GM23338 (cell line): ENCODE data around the gene JAKMIP3. TPM values are rescaled to one million over a fixed set of nuclear protein-coding genes. Genes with fewer than 3 reads are reported as not detected.
A peak's percentile ranks its signal among the peaks of the same experiment; 100 is the strongest.

Experiments
- ATAC-seq: fragments of 200-7000 bp; cut with Tn5 transposase; 3 replicates; pipeline ENCODE4 v1.9.1; 2020
- DNase-seq: peaks from one replicate; pipeline ENCODE4 v3.0.0-alpha.2; 2015; ENCODE audit warnings: low spot score
- H2AFZ ChIP-seq: fragments of 200-600 bp; sonication (generic); 2 replicates; pipeline ENCODE4 v1.8.0; 2016; ENCODE audit warnings: antibody characterized with exemption, mild to moderate bottlenecking, moderate library complexity
- H3F3A ChIP-seq: fragments of 200-600 bp; sonication (generic); replicated peaks from 2 replicates; pipeline ENCODE4 v1.8.0; 2017; ENCODE audit warnings: antibody characterized with exemption, mixed run types, low read depth
- H3K27ac ChIP-seq: fragments of 200-600 bp; sonication (generic); 2 replicates; pipeline ENCODE4 v1.6.1; 2016; ENCODE audit warnings: low read depth
- H3K27me3 ChIP-seq: fragments of 200-600 bp; sonication (generic); 2 replicates; pipeline ENCODE4 v1.8.0; 2016; ENCODE audit warnings: mild to moderate bottlenecking, mixed run types, moderate library complexity; ENCODE audit not compliant: insufficient read depth
- H3K36me3 ChIP-seq: fragments of 200-600 bp; sonication (generic); 2 replicates; pipeline ENCODE4 v1.8.0; 2016; ENCODE audit warnings: mild to moderate bottlenecking; ENCODE audit not compliant: insufficient read depth
- H3K4me1 ChIP-seq: fragments of 200-600 bp; sonication (generic); 2 replicates; pipeline ENCODE4 v1.8.0; 2016; ENCODE audit warnings: mild to moderate bottlenecking, moderate library complexity; ENCODE audit not compliant: insufficient read depth
- H3K4me2 ChIP-seq: fragments of 200-600 bp; sonication (generic); 2 replicates; pipeline ENCODE4 v1.7.1; 2017; ENCODE audit warnings: mixed run types
- H3K4me3 ChIP-seq: fragments of 200-600 bp; sonication (generic); 2 replicates; pipeline ENCODE4 v1.6.1; 2016; ENCODE audit warnings: mixed run types
- H3K79me2 ChIP-seq: fragments of 200-600 bp; sonication (generic); replicated peaks from 2 replicates; pipeline ENCODE4 v1.8.0; 2017; ENCODE audit warnings: mild to moderate bottlenecking; ENCODE audit not compliant: insufficient read depth
- H3K9me2 ChIP-seq: fragments of 200-600 bp; sonication (generic); 2 replicates; pipeline ENCODE4 v1.8.0; 2017; ENCODE audit not compliant: insufficient read depth
- H4K20me1 ChIP-seq: fragments of 200-600 bp; sonication (generic); replicated peaks from 2 replicates; pipeline ENCODE4 v1.8.0; 2017; ENCODE audit warnings: mild to moderate bottlenecking; ENCODE audit not compliant: insufficient read depth
- H3K27ac Mint-ChIP-seq: 2 replicates; pipeline ENCODE4 v1.8.0; 2020; ENCODE audit warnings: inconsistent platforms, mild to moderate bottlenecking, moderate library complexity, mixed read lengths
- H3K27me3 Mint-ChIP-seq: 3 replicates; pipeline ENCODE4 v1.8.0; 2022; ENCODE audit warnings: low read depth, mild to moderate bottlenecking, moderate library complexity, mixed read lengths, inconsistent platforms; ENCODE audit not compliant: insufficient read depth, poor library complexity
- H3K36me3 Mint-ChIP-seq: 3 replicates; pipeline ENCODE4 v1.8.0; 2021; ENCODE audit warnings: low read depth, mild to moderate bottlenecking, inconsistent platforms, moderate library complexity, mixed read lengths
- H3K4me1 Mint-ChIP-seq: 3 replicates; pipeline ENCODE4 v1.8.0; 2020; ENCODE audit warnings: mild to moderate bottlenecking, inconsistent platforms, mixed read lengths
- H3K4me3 Mint-ChIP-seq: 3 replicates; pipeline ENCODE4 v1.8.0; 2021; ENCODE audit warnings: moderate library complexity, mild to moderate bottlenecking, inconsistent platforms, mixed read lengths
- H3K9me3 Mint-ChIP-seq: 3 replicates; pipeline ENCODE4 v1.8.0; 2020; ENCODE audit warnings: moderate library complexity, mild to moderate bottlenecking, inconsistent platforms, mixed read lengths
- EZH2phosphoT487 ChIP-seq: fragments of 200-600 bp; sonication (generic); IDR thresholded peaks from one replicate; pipeline ENCODE4 v1.8.1; 2018; ENCODE audit warnings: antibody characterized with exemption; ENCODE audit not compliant: unreplicated experiment
- JUNB ChIP-seq: IDR thresholded peaks from one replicate; pipeline ENCODE4 v1.6.1; 2016; ENCODE audit warnings: antibody characterized with exemption; ENCODE audit not compliant: unreplicated experiment
- POLR2AphosphoS5 ChIP-seq: IDR thresholded peaks from 2 replicates; pipeline ENCODE4 v1.6.1; 2016; ENCODE audit warnings: antibody characterized with exemption, low read depth
- ZNF114 ChIP-seq: fragments of 250-450 bp; sonication (Bioruptor Pico); IDR thresholded peaks from 2 replicates; pipeline ENCODE4 v1.5.0; 2020; ENCODE audit warnings: mild to moderate bottlenecking, moderate library complexity
- ZNF331 ChIP-seq: fragments of 250-450 bp; sonication (Bioruptor Pico); IDR thresholded peaks from 2 replicates; pipeline ENCODE4 v1.5.0; 2020; ENCODE audit warnings: low read depth, mild to moderate bottlenecking, moderate library complexity
- polyA plus RNA-seq: library from polyadenylated mRNA; unstranded; fragments of >200 nt; fragmentation: Nextera tagmentation; extraction: Ambion mirVana; gene quantifications from 2 replicates; pipeline ENCODE4 v1.2.1, GENCODE V29; 2016
- total RNA-seq: library from RNA; depleted of rRNA; stranded (reverse); fragments of >200 nt; shearing (Covaris generic); gene quantifications from 2 replicates; pipeline ENCODE4 v1.2.3, GENCODE V29; 2014
- TF ChIP-seq, protein P1 (sequence below): IDR thresholded peaks from 2 replicates; pipeline ENCODE4 v1.6.1; 2016; ENCODE audit warnings: antibody characterized with exemption

The JAKMIP3 gene
- total and polyA plus RNA-seq, 2 experiments from 2014 or later, result 0.87 to 1.2 TPM

- DNase-seq, result no peak
- no peak overlapping the region for H2AFZ ChIP-seq
- peaks cover 8% of the 10 kb centered on the region for H3K4me1 Mint-ChIP-seq
- no peaks in the 10 kb centered on the region for H3F3A ChIP-seq
- H3K4me3 ChIP-seq, result no peak overlapping the region
- H3K79me2 ChIP-seq, result no peaks in the 10 kb centered on the region
- H3K27me3 Mint-ChIP-seq, result peaks cover 8% of the 10 kb centered on the region
- no peak overlapping the region for H3K27ac Mint-ChIP-seq
- no peak overlapping the region for H3K4me3 Mint-ChIP-seq
- no peaks in the 10 kb centered on the region for H3K27me3 ChIP-seq
- no peaks in the 10 kb centered on the region for H3K36me3 ChIP-seq
- peaks cover 7% of the 10 kb centered on the region for H3K9me3 Mint-ChIP-seq
- no peak overlapping the region for H3K4me2 ChIP-seq
- TF ChIP-seq POLR2AphosphoS5, result no peak
- H3K9me2 ChIP-seq, result no peaks in the 10 kb centered on the region
- no peak overlapping the region for H3K27ac ChIP-seq
- H3K4me1 ChIP-seq, result no peaks in the 10 kb centered on the region
- no peaks in the 10 kb centered on the region for H4K20me1 ChIP-seq
- ATAC-seq, result no peak
- H3K36me3 Mint-ChIP-seq, result no peaks in the 10 kb centered on the region
These were observed 7.5 kb upstream of the JAKMIP3 start for GRCh38 chr10:132058111-132058745.

DNA sequence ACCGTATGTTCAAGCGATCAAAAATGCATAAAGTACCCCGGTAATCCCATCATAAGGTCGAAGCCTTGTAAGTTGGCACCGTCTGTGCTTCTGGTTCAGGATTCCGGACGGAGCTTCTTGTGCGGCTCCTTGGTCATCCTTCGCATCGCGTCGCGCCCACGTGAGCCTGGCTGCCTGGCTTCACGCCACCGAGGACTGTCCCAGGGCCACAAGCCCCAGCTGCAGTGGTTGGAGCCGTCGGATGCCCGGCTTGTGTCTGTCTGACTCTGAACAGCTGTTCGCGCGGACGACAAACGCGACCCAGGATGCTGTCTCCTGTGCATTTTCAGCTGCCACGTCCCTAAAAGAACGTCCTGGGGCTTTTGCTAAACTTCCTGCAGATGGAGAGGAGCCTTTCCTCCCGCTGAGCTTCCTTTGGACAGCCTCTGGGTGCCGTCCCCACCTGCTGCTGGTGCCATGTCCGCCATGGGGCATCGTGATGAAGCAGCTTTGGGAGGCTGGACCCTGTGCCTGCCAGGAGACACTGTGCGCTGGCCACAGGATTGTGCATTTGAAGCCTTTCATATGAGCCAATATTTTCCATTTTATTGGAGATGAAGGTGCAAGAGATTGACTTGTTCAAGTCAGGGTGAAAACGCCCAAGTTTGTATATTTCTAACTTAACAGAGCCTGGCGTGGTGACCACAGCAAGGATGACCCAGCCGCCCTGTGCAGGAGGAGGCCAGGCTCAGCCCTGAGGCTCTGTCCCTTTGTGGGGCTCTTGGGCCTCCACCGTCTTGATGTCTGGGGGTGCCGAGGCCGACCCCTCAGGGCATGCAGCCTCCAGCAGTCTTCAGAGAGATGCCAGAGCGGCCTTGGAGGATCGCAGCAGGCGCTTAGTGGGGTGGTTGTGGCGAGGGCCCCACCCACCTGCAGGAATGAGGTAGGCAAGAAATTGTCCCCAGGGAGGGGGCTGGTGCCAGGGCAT is 6.7 kb upstream of the JAKMIP3 start:
- no peaks in the 10 kb centered on the region for H3K27me3 ChIP-seq
- no peak overlapping the region for H2AFZ ChIP-seq
- TF ChIP-seq EZH2phosphoT487 (no peak), ZNF331 (CRISPR knock-in tag) (no peak), JUNB (no peak)
- ATAC-seq (no peak), DNase-seq (no peak)
- H3K9me2 ChIP-seq, result no peaks in the 10 kb centered on the region
- no peak overlapping the region for H3K27ac ChIP-seq
- Mint-ChIP-seq H3K27ac (no peak overlapping the region), H3K36me3 (no peaks in the 10 kb centered on the region), H3K27me3 (peaks cover 7% of the 10 kb centered on the region), H3K9me3 (no peaks in the 10 kb centered on the region), H3K4me3 (no peak overlapping the region), H3K4me1 (peaks cover 8% of the 10 kb centered on the region)
- H3F3A ChIP-seq, result no peaks in the 10 kb centered on the region
- no peaks in the 10 kb centered on the region for H3K4me1 ChIP-seq
- no peak overlapping the region for H3K4me3 ChIP-seq
- H3K79me2 ChIP-seq, result no peaks in the 10 kb centered on the region
- H3K4me2 ChIP-seq, result no peak overlapping the region
- no peaks in the 10 kb centered on the region for H4K20me1 ChIP-seq
- no peaks in the 10 kb centered on the region for H3K36me3 ChIP-seq

DNA sequence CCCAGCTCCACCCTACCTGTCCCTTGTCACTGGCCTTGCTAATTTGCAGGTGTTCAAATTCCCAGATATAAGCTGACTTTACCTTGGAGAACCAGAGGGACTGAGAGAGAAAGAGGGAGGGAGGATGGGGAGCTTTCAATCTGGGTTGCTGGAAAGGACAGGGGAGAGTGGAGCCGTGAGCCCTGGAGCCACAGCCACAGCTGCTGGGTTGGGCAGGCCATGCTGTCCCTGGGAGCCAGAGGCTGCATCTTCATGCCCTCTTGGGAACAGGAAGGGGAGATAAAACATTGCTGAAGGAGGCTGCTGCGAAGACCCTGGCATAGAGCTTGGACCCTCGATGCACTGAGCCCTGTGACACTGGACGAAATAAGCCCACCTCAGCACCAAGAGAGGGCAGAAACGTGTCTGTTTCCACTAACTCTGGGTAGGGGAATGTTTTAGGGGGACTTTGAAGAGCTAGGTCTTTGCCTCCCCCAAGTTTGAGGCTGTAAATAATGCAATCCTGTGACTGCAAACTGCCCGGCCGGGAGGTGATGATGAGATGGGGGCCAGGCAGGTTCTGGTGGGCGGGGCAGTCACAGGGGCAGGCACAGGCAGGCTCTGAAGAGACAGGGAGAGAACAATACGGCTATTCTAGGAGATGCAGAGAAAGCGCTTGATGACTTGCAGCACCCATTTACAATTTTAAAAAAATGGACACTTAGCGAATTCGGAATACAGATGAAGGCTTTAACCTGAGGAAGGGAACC is 5.8 kb upstream of the JAKMIP3 start:
- DNase-seq (no peak), ATAC-seq (peak; percentile 48)
- Histone ChIP-seq H4K20me1 (no peaks in the 10 kb centered on the region), H3K4me1 (no peaks in the 10 kb centered on the region), H3F3A (no peaks in the 10 kb centered on the region), H3K27me3 (no peaks in the 10 kb centered on the region), H2AFZ (no peak overlapping the region), H3K79me2 (no peaks in the 10 kb centered on the region), H3K36me3 (no peaks in the 10 kb centered on the region), H3K4me2 (no peak overlapping the region), H3K27ac (no peak overlapping the region), H3K9me2 (no peaks in the 10 kb centered on the region), H3K4me3 (no peak overlapping the region)
- Mint-ChIP-seq H3K9me3 (no peaks in the 10 kb centered on the region), H3K27me3 (peaks cover 12% of the 10 kb centered on the region), H3K4me3 (no peak overlapping the region), H3K4me1 (peaks cover 12% of the 10 kb centered on the region), H3K27ac (no peak overlapping the region), H3K36me3 (no peaks in the 10 kb centered on the region)
- no peak for TF ChIP-seq ZNF331 (CRISPR knock-in tag)
- TF ChIP-seq, protein P1, sequence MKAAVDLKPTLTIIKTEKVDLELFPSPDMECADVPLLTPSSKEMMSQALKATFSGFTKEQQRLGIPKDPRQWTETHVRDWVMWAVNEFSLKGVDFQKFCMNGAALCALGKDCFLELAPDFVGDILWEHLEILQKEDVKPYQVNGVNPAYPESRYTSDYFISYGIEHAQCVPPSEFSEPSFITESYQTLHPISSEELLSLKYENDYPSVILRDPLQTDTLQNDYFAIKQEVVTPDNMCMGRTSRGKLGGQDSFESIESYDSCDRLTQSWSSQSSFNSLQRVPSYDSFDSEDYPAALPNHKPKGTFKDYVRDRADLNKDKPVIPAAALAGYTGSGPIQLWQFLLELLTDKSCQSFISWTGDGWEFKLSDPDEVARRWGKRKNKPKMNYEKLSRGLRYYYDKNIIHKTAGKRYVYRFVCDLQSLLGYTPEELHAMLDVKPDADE, result no peak
- TF ChIP-seq ZNF114 (CRISPR knock-in tag), result no peak
